Tibial artery (tissue), 4 donors: Measurements from ENCODE around the gene DEFB124.
"Not testable (repeated sequence)": the region's sequence is repeated elsewhere in the genome, so short reads cannot be mapped to it uniquely, and the experiment has no call there.

Source experiments
- DNase-seq, 2 donors: peaks; one replicate each; pipeline ENCODE4 v3.0.0-alpha.2; 2019
- H3K27ac ChIP-seq, 2 donors: fragments of 200-600 bp; sonication (generic) in 1 of 2; 1 replicate in 1 of 2; 2 replicates in 1 of 2; pipeline ENCODE4 v1.5.1; 2018 to 2019; ENCODE audit warnings: mild to moderate bottlenecking in 1 of 2
- H3K27me3 ChIP-seq, 2 donors: fragments of 200-600 bp; sonication (generic) in 1 of 2; one replicate each; pipeline versions ENCODE4 v1.5.1 to v1.6.0; 2016 to 2019
- H3K36me3 ChIP-seq, 3 donors: fragments of 200-600 bp; sonication (generic) in 2 of 3; one replicate each; pipeline ENCODE4 v1.5.1; 2016 to 2019; ENCODE audit warnings: mild to moderate bottlenecking in 2 of 3
- H3K4me1 ChIP-seq, 4 donors: fragments of 200-600 bp; sonication (generic) in 2 of 4; 1 replicate in 3 of 4; 2 replicates in 1 of 4; pipeline ENCODE4 v1.5.1; 2016 to 2019
- H3K4me3 ChIP-seq, 2 donors: fragments of 200-600 bp; sonication (generic) in 1 of 2; 1 replicate in 1 of 2; 2 replicates in 1 of 2; pipeline ENCODE4 v1.5.1; 2018 to 2019; ENCODE audit warnings: mild to moderate bottlenecking in 2 of 2
- H3K9me3 ChIP-seq, 3 donors: fragments of 200-600 bp; sonication (generic) in 1 of 3; one replicate each; pipeline ENCODE4 v1.5.1; 2016 to 2019
- intact Hi-C: fragments of 100-400 bp; cut with DNase I; formaldehyde crosslinking; loops from one replicate; pipeline ENCODE4 v1.15.0; 2023; ENCODE audit warnings: low total_unique reads
- TF ChIP-seq, protein P1 (sequence below), 2 experiments: fragments of 200-600 bp in 1 of 2; fragments of 450-650 bp in 1 of 2; IDR thresholded peaks; one replicate each; pipeline ENCODE4 v1.5.1; 2017 to 2019; ENCODE audit warnings: antibody characterized with exemption in 2 of 2, mild to moderate bottlenecking in 1 of 2, moderate library complexity in 1 of 2

DEFB124 gene

DNA sequence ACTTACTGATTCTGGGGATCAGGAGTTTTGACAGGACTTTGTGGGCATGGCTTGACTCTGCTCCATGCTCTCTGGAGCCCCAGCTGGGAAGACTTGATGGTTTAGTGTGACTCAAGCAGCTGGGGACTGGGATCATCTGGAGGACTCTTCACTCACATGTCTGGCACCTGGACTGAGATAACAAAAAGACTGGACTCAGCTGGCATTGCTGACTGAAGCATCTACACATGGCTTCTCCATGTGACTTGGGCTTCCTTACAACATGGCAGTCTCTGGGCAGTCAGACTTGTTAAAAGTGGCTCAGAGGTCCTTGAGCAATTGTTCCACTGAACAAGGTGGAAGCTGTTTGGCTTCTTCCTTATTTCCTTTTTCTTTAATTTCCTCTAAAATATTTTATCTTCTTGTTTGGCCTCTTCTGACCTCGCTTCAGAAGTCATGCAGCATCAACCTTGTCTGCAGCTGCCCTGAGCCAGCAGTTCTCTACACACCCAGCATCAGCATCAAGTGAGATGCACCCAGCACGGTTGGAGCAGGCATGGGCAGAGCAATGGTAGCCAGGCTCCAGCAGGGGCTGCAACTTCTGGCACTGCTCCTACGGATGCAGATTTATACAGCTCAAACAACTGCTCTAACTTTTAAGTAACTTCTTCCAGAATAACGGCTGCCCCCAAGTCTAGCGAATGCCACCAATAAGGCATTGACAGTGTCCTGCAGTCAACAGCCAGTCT, 33.8 kb upstream of the DEFB124 start:
- Histone ChIP-seq H3K36me3 (no peaks in the 10 kb centered on the region), H3K27me3 (no peaks in the 10 kb centered on the region), H3K27ac (no peak overlapping the region), H3K9me3 (peaks cover 0 to 7% (median 0%) of the 10 kb centered on the region in 3 donors), H3K4me3 (no peak overlapping the region), H3K4me1 (peaks cover 0 to 2% (median under 1%) of the 10 kb centered on the region in 4 donors)
- TF ChIP-seq, protein P1, sequence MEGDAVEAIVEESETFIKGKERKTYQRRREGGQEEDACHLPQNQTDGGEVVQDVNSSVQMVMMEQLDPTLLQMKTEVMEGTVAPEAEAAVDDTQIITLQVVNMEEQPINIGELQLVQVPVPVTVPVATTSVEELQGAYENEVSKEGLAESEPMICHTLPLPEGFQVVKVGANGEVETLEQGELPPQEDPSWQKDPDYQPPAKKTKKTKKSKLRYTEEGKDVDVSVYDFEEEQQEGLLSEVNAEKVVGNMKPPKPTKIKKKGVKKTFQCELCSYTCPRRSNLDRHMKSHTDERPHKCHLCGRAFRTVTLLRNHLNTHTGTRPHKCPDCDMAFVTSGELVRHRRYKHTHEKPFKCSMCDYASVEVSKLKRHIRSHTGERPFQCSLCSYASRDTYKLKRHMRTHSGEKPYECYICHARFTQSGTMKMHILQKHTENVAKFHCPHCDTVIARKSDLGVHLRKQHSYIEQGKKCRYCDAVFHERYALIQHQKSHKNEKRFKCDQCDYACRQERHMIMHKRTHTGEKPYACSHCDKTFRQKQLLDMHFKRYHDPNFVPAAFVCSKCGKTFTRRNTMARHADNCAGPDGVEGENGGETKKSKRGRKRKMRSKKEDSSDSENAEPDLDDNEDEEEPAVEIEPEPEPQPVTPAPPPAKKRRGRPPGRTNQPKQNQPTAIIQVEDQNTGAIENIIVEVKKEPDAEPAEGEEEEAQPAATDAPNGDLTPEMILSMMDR (IDR thresholded peaks at IDR 0.05) = no peak
- DNase-seq = no peak
- intact Hi-C loops = no loop called here

DNA sequence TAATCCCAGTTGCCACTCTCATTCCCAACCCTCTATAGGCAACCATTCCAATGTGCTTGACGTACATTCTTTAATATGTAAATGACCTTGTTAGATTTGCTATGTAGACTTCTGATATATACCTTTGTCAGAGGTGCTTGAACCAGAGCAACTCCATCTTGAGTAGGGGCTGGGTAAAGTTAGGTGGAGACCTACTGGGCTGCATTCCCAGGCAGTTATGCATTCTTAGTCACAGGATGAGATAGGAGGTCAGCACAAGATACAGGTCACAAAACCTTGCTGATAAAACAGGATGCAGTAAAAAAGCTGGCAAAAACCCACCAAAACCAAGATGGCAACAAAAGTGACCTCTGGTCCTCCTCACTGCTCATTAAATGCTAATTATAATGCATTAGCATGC, 31.0 kb upstream of the DEFB124 start:
- TF ChIP-seq, protein P1 (IDR thresholded peaks at IDR 0.05) = no peak
- DNase-seq = no peak
- H3K4me1 ChIP-seq = peaks cover 0 to 7% (median 0%) of the 10 kb centered on the region in 4 donors
- peaks cover 0 to 7% (median 0%) of the 10 kb centered on the region in 3 donors for H3K9me3 ChIP-seq
- no peak overlapping the region for H3K4me3 ChIP-seq
- H3K27ac ChIP-seq = no peak overlapping the region
- no peaks in the 10 kb centered on the region for H3K27me3 ChIP-seq
- H3K36me3 ChIP-seq = no peaks in the 10 kb centered on the region
- intact Hi-C loops = no loop called here

DNA sequence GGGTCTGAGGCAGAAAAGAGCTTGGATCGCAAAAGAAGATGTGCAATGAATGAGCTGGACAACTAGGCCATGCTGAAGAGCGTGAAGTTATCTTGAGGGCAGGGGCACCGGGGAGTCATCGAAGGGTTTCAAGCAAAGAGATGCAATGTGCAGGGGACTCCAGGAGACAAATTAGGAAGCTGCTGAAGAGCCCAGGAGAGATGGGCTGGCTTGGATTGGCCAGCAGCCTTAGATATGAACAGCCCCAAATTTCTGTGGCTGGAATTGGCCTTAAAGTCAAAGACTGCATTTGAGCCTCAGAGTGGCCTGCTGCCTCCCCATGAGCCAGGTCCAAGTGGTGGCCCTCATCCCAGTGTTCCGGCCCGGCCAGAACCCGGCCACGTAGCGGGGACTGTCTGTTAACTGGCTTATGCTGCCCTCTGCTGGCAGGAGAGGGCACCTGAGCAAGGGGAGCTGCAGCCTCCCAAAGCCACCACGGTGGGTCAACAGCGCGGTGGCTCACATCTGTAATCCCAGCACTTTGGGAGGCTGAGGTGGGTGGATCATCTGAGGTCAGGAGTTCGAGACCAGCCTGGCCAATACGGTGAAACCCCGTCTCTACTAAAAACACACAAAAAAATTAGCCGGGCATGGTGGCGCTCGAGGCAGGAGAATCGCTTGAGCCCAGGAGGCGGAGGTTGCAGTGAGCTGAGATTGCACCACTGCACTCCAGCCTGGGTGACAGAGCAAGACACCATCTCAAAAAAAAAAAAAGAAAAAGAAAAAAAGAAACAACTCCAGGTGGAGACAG, 28.2 kb upstream of the DEFB124 start:
- peaks cover 0 to 12% (median 2%) of the 10 kb centered on the region in 4 donors for H3K4me1 ChIP-seq
- TF ChIP-seq, protein P1 (IDR thresholded peaks at IDR 0.05) = peak; percentile 98 to 99
- intact Hi-C loops = loop anchor here (2.0 kb wide), 1 partner anchor 42 kb away; no protein-coding TSS in a partner anchor
- H3K27ac ChIP-seq, H3K36me3 ChIP-seq, H3K27me3 ChIP-seq, H3K4me3 ChIP-seq, H3K9me3 ChIP-seq: not testable (repeated sequence)
- peak; percentile 91 to 92 for DNase-seq

DNA sequence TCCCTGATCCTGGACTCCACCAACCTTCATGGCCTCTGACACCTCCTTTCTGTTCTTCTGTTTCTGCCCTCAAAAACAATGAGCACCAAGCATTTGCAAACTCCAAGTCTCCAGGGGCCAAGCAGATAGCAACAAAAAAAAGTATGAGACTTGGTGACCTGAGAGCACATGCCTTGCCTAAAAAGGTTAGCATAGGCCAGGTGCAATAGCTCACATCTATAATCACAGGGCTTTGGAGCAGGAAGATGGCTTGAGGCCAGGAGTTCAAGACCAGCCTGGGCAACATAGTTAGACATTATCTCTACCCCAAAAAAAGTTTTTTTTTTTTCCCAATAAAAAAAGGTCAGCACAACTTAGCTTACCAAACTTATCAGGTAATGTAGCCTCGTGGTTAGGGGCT, 25.6 kb upstream of the DEFB124 start:
- peaks cover 0 to 36% (median 16%) of the 10 kb centered on the region in 4 donors for H3K4me1 ChIP-seq
- H3K36me3 ChIP-seq = no peaks in the 10 kb centered on the region
- H3K27me3 ChIP-seq = no peaks in the 10 kb centered on the region
- H3K27ac ChIP-seq = no peak overlapping the region
- H3K4me3 ChIP-seq = no peak overlapping the region
- intact Hi-C loops = no loop called here
- DNase-seq = no peak
- no peaks in the 10 kb centered on the region for H3K9me3 ChIP-seq
- TF ChIP-seq, protein P1 (IDR thresholded peaks at IDR 0.05) = no peak

DNA sequence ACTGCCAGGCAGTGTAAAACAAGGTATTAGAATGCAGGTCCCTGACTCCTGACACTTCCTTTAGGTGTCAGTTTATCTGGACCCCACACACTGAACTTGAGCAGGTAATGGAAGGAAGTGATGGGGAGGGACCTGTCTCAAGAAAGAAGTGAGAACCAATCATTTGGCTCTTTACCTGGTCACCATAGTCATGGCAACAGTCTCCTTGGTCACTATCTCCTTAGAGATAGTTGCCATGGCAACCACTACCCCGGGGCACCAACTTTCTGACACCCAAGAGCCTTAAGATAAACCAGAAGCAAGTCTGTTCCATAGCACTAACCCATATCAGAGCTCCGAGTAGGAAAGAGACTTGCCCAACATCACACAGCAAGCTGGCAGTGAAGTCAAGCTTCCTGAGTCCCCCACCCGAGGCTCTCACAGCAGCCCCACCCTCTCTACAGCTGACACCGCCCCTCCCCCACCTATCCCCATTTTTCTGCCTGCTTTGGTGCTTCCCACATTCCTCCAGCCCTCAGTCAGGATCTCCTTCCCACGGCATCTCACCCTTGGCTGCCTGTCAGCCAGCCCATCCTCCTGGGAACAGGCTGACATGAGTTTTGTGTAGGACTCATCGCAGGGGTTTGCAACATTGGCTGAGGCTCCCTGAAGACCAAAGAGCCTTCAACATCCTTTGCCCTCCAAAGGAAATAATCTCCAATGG, 23.1 kb upstream of the DEFB124 start:
- Histone ChIP-seq H3K4me1 (peaks cover 0 to 32% (median 16%) of the 10 kb centered on the region in 4 donors), H3K9me3 (no peaks in the 10 kb centered on the region), H3K4me3 (no peak overlapping the region), H3K27me3 (no peaks in the 10 kb centered on the region), H3K36me3 (no peaks in the 10 kb centered on the region), H3K27ac (peak overlapping the region; percentile 62 to 73)
- intact Hi-C loops = no loop called here
- no peak for DNase-seq
- TF ChIP-seq, protein P1 (IDR thresholded peaks at IDR 0.05) = no peak
